ENCODE measurements around the gene CLCF1.

- TF ChIP-seq CTCF (IDR thresholded peaks at IDR 0.05): no peak
- no peak for TF ChIP-seq POLR2A (IDR thresholded peaks at IDR 0.05)
- no peak for TF ChIP-seq EP300 (IDR thresholded peaks at IDR 0.05)
Observed at GRCh38 chr11:67323526-67323925, 49.9 kb downstream of the CLCF1 start.
